ENCODE data around the gene SPATA21. TPM values are rescaled to one million over a fixed set of nuclear protein-coding genes. Genes with fewer than 3 reads are reported as not detected.

Gene SPATA21
- total and polyA plus RNA-seq, 2 donors (not counting 3 experiments of a cell fraction or from before 2014, with no cell fraction given) = not detected

GRCh38 chr1:16385659-16386453, 51.4 kb downstream of the SPATA21 start:
- no peaks in the 10 kb centered on the region for H3K27me3 ChIP-seq (ENCODE audit: control insufficient read depth in 2 of 2, insufficient read depth in 2 of 2, low read length in 2 of 2)
- H3K9me3 ChIP-seq (replicated peaks; ENCODE audit: control insufficient read depth, insufficient read depth, low read length) = no peaks in the 10 kb centered on the region
- H3K36me3 ChIP-seq (ENCODE audit: control insufficient read depth in 2 of 2, extremely low read depth in 1 of 2, insufficient read depth in 2 of 2, low read length in 2 of 2) = peaks cover 0 to 5% of the 10 kb centered on the region in 2 experiments
- POLR2A ChIA-PET = interaction anchor here (0.6 to 2.2 kb wide), 3 partner anchors 10 to 32 kb away, joined by 3 to 5 read pairs (median 4); no protein-coding TSS in a partner anchor
- H3K4me2 ChIP-seq (ENCODE audit: insufficient read depth, low read length) = no peak overlapping the region
- no peak for FAIRE-seq
- TF ChIP-seq GATA2 (IDR thresholded peaks at IDR 0.05; ENCODE audit: insufficient read depth, insufficient read length, low read depth, low read length) (no peak), EZH2 (IDR thresholded peaks at IDR 0.05; ENCODE audit: borderline replicate concordance, low read depth, low read length, severe bottlenecking) (no peak), POLR2AphosphoS5 (IDR thresholded peaks at IDR 0.05; ENCODE audit: insufficient read depth, low read depth, low read length) (no peak), FOS (IDR thresholded peaks at IDR 0.05; ENCODE audit: borderline replicate concordance, insufficient read depth, low read length) (no peak), MAX (IDR thresholded peaks at IDR 0.05; ENCODE audit: insufficient read depth, insufficient read length) (no peak), POLR2A (IDR thresholded peaks at IDR 0.05; ENCODE audit: low read depth, low read length) (no peak), JUN (IDR thresholded peaks at IDR 0.05; ENCODE audit: borderline replicate concordance, insufficient read depth, insufficient read length, low read depth) (no peak), MYC (IDR thresholded peaks at IDR 0.05; ENCODE audit: low read depth, low read length) (no peak)
- TF ChIP-seq, protein P1, sequence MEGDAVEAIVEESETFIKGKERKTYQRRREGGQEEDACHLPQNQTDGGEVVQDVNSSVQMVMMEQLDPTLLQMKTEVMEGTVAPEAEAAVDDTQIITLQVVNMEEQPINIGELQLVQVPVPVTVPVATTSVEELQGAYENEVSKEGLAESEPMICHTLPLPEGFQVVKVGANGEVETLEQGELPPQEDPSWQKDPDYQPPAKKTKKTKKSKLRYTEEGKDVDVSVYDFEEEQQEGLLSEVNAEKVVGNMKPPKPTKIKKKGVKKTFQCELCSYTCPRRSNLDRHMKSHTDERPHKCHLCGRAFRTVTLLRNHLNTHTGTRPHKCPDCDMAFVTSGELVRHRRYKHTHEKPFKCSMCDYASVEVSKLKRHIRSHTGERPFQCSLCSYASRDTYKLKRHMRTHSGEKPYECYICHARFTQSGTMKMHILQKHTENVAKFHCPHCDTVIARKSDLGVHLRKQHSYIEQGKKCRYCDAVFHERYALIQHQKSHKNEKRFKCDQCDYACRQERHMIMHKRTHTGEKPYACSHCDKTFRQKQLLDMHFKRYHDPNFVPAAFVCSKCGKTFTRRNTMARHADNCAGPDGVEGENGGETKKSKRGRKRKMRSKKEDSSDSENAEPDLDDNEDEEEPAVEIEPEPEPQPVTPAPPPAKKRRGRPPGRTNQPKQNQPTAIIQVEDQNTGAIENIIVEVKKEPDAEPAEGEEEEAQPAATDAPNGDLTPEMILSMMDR (IDR thresholded peaks at IDR 0.05; ENCODE audit: extremely low read depth in 1 of 2, insufficient read depth in 1 of 2, low read depth in 1 of 2, low read length in 2 of 2) = no peak
- peaks cover 21% of the 10 kb centered on the region for H3K4me1 ChIP-seq (ENCODE audit: control insufficient read depth, extremely low read depth, insufficient read depth, low read length)
- H3K9me1 ChIP-seq (replicated peaks; ENCODE audit: control insufficient read depth, extremely low read depth, insufficient read depth, low read length) = no peaks in the 10 kb centered on the region
- dilution Hi-C loops (cut with MboI; ENCODE audit: extremely low pct_ligation_motif_present, low sequenced_read_pairs) = no loop called here
- H3K27ac ChIP-seq (ENCODE audit: insufficient read depth, low read depth, low read length) = no peak overlapping the region
- no peaks in the 10 kb centered on the region for H4K20me1 ChIP-seq (replicated peaks; ENCODE audit: control insufficient read depth, extremely low read depth, insufficient read depth, low read length)
- intact Hi-C loops (cut with micrococcal nuclease) = loop anchor here (1.0 kb wide), 1 partner anchor 40 kb away; no protein-coding TSS in a partner anchor
- no peak overlapping the region for H2AFZ ChIP-seq (ENCODE audit: low read depth, low read length)
- no peak overlapping the region for H3K9ac ChIP-seq (replicated peaks; ENCODE audit: extremely low read depth, insufficient read depth, low read length)
- no peak overlapping the region for H3K4me3 ChIP-seq (replicated peaks in 1 of 3; ENCODE audit: insufficient read depth in 1 of 3, low read depth in 1 of 3, low read length in 3 of 3)
- BruUV-seq (replicated peaks) = no TSS peak
- CTCF ChIA-PET = interaction anchor here (1.0 to 2.8 kb wide), 4 partner anchors 11 to 33 kb away, joined by 3 to 15 read pairs (median 11); partner anchors contain the start of genes FBXO42 and SZRD1
- DNase-seq (ENCODE audit: low read depth, low spot score) = no peak
- H3K79me2 ChIP-seq (ENCODE audit: control insufficient read depth, insufficient read depth, low read length) = peaks cover 92% of the 10 kb centered on the region
